HG02885 (cell line): ENCODE results near the gene SYT9.
"Not testable (repeated sequence)": the region's sequence is repeated elsewhere in the genome, so short reads cannot be mapped to it uniquely, and the experiment has no call there.

ENCODE experiments used
- ATAC-seq: cut with Tn5 transposase; IDR thresholded peaks from one replicate; pipeline ENCODE4 v1.9.1; 2021; ENCODE audit warnings: mild to moderate bottlenecking; ENCODE audit not compliant: unreplicated experiment, poor library complexity

The SYT9 gene

GRCh38 chr11:7332451-7332850 lies 80.7 kb downstream of the SYT9 start:
- no peak for ATAC-seq

- ATAC-seq = no peak
These were observed 81.3 kb downstream of the SYT9 start for GRCh38 chr11:7332962-7333361.

DNA sequence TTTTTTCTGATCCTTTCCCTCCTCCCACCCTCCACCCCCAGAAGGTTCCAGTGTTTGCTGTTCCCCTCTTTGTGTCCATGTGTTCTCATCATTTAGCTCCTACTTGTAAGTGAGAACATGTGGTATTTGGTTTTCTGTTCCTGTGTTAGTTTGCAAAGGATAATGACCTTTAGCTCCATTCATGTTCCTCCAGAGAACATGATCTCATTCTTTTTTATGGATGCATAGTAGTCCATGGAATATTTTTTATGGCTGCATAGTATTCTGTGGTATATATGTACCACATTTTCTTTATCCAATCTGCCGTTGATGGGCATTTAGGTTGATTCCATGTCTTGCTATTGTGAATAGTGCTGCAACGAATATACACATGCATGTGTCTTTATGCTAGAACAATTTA lies 83.7 kb downstream of the SYT9 start:
- ATAC-seq = not testable (repeated sequence)

GRCh38 chr11:7341551-7341950 lies 89.8 kb downstream of the SYT9 start:
- no peak for ATAC-seq

DNA sequence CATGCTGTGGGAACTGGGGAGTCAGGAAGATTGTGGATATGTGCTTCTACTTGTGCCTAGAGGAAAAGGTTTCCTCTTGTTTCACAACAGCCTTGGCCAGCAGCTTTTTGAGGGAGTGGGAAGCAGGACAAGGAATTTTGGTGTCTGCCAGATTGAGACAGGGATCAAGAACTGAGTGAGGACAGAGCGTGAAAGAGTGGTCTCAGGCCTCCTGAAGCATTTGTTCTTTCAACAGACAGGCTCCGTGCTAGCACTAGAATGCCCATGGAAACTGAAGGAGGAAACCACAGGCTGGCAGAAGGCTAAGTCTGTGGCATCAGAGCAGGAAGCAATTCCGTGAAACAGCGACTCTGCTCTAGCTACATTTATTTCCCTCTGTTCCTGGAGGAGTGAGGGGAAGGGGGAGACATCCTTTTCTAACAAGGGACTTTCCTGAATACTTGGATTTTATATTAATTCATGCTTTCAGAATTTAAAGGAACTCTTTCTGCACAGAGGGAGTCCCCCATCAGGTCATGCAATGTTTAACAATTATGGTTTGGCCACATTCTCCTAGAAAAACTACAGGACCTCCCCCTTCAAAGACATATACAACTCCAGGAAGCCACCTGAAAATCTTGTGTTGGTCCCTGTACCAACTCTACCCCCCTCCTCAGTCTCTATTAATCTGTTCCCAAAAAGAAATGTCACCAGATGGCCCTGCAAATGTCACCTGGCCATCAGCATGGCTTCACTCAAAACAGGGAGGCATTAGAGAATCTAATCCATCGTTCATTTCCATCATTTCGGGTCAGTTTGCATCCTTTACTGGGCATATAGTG lies 96.1 kb downstream of the SYT9 start:
- ATAC-seq = no peak

- no peak for ATAC-seq
These were observed 97.0 kb downstream of the SYT9 start for GRCh38 chr11:7348432-7349304.

GRCh38 chr11:7351228-7351627 lies 99.5 kb downstream of the SYT9 start:
- no peak for ATAC-seq

DNA sequence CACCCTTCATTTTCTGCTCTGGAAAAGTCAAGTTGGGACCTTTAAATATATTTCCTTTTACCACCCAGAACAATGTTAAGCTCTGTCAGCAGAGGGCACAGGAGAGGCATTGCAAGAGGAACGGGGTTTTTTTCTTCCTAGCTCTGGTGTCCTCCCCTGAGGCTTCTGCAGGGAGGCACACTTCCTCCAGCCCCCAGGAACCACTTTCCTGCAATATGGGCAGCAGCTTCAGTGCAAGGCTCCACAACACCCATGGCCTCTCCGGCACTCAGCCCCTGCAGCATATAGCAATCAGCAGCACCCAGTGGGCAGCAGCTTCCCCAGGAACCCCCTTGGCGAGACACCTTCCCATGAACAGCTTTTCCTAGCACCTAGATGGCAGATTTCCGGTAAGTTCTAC lies 101.4 kb downstream of the SYT9 start:
- peak; percentile 78 for ATAC-seq

- ATAC-seq = no peak
These were observed 113.0 kb downstream of the SYT9 start for GRCh38 chr11:7364660-7365059.

DNA sequence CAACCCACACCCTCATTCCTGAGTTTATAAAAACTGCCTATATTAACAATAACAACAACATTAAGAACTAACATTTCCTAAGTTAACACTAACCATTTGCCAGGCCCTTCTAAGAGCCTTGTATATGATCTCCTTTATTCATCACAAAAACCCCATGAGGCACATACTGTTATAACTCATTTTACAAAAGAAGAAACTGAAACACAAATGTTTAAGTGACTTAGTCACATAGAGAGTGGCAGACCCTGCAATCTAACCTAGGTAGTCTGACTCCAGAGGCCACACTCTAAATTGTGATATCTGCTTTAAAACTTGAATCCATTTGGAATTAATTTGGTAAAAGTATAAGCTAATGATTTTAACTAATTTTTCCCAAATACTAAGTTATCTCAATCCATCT lies 116.1 kb downstream of the SYT9 start:
- ATAC-seq = no peak

GRCh38 chr11:7376386-7376785 lies 124.7 kb downstream of the SYT9 start:
- no peak for ATAC-seq

GRCh38 chr11:7381937-7382336 lies 130.2 kb downstream of the SYT9 start:
- peak; percentile 55 for ATAC-seq

- ATAC-seq = no peak
These were observed 131.7 kb downstream of the SYT9 start for GRCh38 chr11:7383406-7383805.

GRCh38 chr11:7384691-7385090 lies 133.0 kb downstream of the SYT9 start:
- no peak for ATAC-seq

DNA sequence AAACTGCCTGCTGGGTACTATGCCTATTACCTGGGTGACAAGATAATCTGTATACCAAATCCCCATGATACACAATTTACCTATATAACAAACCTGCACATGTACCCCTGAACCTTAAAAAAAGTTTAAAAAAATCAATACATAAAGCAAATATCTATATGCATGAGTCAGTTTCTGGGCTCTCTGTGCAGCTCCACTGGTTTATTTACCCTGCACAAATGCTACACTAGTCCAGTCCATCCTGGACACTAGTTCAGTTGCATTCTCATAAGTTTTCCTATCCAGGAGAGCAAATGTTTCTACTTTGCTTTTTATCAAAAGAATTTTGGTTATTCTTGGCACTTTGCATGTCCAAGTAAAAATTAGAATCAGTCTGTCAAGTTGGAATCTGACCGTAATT lies 133.8 kb downstream of the SYT9 start:
- ATAC-seq = no peak

DNA sequence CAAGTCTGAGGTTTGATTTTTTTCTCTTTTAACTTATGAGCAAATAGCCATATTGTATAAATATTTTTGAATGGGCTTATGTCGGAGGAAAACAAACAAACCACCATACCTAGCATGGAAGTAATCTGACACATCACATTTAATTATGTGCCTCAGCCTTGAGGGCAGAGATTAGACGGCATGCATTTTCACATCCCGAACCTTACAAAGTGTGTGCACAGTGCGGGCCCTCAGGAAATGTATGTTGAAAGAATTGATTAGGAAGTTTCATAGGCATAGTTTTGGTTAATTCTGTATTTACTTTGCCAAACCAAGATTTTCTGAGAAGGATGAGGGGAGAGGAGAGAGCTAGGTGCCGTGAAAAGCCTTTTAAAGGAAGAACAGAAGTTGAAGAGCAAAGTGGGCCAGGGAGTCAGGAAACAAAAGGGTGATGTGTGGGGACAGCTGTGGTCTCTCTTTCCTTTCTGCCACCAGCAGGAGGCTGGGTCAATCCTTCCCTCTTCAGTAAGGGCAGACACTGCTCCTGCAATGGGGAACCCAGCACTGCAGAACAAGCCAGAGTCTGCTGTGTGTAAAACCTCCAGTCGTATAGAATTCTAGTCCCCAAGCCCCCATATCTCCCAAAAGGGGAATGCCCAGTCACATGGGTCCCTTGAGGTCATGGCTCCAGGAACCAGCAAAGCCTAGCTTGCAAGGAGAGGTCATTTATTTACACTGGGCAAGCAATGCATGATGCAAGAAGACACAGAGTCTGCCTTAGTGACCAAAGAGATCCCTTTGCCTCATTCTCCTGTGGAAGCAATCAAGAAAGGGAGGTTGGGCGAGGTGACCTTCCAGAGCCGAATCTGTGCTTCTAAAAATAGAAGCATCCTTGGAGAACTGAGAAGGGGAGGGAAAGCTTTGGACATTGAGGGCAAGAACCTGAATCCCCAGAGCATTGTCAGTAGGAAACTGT lies 162.5 kb downstream of the SYT9 start:
- no peak for ATAC-seq

DNA sequence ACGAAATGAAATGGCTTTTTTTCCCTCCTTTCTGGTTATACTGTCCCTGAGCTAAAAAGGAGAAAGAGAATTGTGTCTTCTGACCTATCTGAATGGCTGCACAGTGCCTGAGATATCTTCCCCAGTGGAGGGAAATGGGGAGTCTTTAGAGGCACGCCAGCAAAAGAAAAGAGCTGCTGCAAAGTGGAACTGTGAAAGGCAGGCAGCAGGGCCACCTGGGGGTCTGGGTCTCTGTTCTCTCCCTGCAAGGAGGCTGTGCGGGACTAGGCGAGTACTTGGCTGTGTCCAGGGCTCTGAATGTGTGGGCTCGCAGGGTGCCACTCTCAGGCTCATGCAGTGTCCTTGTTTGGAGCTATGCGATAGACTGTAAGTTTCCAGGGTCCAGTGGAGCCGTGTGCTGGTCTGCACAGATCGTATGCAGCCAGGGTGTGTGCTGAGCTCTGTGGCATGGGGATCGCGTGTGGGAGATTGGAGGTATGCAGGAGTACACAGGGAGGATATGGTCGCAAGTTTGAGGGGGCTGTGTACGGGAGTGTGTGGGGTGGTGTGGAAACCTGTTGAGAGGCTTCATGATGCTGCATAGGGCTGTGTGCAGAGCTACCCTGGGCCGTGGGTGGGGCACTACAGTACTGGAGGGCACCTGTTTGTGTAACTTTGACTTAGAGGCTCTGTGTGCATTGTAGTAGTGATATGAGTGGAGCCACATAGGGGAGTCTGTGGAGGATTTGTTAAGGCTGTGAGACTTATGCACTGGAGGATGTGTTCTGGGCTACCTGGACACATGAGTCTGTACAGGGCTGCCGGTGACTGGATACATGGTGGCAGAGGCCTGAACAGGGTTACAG lies 163.5 kb downstream of the SYT9 start:
- ATAC-seq = no peak

GRCh38 chr11:7416080-7416479 lies 164.4 kb downstream of the SYT9 start:
- ATAC-seq = no peak

- no peak for ATAC-seq
These were observed 165.6 kb downstream of the SYT9 start for GRCh38 chr11:7417328-7417727.

DNA sequence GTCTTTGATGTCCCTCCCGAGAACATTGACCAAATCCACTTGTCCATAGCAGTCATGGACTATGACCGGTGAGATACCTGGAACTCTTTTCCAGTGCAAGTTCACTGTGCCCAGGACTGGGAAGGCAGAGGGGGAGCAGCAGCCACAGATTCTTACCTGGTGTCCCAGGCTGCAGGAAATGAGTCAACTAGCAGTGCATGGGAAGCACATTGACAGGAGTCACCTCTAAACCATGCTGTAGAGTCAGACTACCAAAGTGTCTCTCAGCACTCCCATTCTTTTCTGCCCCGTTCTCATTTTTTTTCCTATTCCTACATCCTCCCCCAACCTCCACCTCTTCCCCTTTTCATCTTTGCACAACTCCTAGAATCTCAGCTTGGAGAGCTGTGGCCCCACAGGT lies 166.4 kb downstream of the SYT9 start:
- ATAC-seq = no peak
